ENCODE measurements around the gene RET.

The RET gene

DNA sequence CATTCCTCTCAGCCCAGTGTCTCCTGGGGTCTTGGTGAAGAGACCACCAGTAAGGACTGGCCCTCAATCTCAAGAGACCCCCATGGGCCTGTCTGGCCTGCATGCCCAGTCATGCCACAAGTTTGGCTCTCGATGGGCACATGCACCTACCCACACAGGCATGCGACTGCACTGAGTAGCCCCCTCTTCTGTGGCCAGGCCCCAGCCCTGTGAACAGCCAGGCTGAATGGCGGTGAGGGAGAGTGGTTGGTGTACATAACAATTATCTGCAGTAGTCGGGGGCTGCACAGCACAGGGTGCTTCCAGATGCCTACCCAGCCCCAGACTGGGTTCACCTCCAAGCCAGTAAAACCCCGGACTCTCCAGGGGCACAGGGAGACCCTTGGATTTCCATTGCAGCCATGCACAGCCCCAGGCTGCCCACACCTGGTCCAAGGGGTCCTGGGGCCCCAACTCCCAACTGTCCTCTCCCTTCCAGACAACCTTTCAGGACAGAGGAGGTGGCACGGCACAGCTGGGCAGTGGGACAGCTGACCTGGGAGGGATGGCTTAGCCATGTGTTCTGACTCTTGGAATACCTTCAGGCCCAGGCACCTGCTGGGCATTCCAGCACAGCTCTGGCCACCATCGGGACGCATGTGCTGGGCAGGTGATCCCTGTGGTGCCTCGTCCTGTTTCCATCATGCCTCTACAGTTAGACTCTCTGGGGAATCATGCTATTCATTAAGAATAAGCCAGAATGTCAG, 40.3 kb downstream of the RET start:
- no peak overlapping the region for H3K4me3 ChIP-seq (ENCODE audit: low read depth, low read length)
- TF ChIP-seq, protein P1, sequence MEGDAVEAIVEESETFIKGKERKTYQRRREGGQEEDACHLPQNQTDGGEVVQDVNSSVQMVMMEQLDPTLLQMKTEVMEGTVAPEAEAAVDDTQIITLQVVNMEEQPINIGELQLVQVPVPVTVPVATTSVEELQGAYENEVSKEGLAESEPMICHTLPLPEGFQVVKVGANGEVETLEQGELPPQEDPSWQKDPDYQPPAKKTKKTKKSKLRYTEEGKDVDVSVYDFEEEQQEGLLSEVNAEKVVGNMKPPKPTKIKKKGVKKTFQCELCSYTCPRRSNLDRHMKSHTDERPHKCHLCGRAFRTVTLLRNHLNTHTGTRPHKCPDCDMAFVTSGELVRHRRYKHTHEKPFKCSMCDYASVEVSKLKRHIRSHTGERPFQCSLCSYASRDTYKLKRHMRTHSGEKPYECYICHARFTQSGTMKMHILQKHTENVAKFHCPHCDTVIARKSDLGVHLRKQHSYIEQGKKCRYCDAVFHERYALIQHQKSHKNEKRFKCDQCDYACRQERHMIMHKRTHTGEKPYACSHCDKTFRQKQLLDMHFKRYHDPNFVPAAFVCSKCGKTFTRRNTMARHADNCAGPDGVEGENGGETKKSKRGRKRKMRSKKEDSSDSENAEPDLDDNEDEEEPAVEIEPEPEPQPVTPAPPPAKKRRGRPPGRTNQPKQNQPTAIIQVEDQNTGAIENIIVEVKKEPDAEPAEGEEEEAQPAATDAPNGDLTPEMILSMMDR (IDR thresholded peaks at IDR 0.05; ENCODE audit: borderline replicate concordance, insufficient read depth, low read depth, low read length) = no peak

DNA sequence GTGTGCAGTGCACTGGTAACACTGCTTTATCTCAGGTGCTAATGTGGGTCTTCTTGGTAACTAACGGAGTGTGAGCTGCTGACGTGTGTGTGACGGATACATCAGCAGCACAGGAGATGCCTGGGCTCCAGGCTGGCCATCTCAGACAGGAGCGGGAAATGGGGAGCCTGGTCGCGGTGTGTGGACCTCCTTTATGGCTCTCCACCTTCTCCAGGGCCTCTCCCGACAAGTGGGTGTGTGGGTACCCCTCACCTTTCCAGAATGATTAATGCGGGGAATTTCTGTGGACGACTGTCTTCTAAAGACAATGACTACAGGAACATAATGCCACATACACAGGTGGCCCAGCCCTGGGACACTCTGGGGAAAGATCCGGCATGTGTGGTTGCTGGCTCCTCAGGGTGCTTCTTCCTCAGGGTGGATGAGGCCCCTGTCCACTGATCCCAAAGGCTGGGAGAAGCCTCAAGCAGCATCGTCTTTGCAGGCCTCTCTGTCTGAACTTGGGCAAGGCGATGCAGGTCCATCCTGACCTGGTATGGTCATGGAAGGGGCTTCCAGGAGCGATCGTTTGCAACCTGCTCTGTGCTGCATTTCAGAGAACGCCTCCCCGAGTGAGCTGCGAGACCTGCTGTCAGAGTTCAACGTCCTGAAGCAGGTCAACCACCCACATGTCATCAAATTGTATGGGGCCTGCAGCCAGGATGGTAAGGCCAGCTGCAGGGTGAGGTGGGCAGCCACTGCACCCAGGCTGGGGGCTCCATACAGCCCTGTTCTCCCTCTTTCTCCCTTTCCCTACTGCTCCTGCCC, 41.1 kb downstream of the RET start:
- no peak overlapping the region for H3K4me3 ChIP-seq (ENCODE audit: low read depth, low read length)
- TF ChIP-seq, protein P1 (IDR thresholded peaks at IDR 0.05; ENCODE audit: borderline replicate concordance, insufficient read depth, low read depth, low read length) = no peak

DNA sequence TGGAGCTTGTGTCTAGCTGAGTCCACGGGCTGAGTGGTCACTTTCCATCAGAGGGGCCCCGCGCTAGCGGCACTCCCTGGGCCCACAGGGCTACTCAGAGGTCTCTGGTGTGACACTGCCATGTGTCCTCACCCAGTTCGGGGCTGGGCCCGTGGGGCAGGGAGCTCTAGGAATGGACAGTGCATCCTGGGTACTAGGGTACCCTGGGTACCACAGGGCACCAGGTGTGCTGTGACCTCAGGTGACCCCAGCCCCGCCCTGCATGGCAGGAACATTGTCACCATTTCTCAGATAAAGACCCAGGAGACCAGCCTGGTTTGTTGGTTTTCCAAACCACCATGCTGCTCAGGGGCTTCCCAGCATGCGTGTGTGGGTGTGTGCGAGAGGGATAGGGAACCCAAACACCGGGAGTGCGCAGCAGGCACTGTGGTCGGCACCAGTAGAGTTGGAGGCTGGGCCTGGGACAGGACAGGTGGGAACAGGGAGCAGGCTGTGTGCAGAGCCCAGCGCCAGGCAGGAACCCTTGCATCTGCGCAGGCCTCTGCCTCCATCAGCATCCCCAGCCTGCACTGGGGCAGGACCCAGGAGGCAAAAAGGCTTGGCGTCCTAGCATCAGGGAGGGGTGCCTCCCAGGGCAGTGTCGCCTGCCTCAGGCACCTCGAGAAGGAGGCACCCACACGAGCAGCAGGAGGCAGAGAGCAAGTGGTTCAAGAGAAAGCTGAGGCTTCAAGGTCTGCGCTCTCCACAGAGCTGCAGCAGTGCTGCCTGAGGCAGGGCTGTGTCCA, 42.0 kb downstream of the RET start:
- TF ChIP-seq, protein P1 (IDR thresholded peaks at IDR 0.05; ENCODE audit: borderline replicate concordance, insufficient read depth, low read depth, low read length) = no peak
- H3K4me3 ChIP-seq (ENCODE audit: low read depth, low read length) = no peak overlapping the region

DNA sequence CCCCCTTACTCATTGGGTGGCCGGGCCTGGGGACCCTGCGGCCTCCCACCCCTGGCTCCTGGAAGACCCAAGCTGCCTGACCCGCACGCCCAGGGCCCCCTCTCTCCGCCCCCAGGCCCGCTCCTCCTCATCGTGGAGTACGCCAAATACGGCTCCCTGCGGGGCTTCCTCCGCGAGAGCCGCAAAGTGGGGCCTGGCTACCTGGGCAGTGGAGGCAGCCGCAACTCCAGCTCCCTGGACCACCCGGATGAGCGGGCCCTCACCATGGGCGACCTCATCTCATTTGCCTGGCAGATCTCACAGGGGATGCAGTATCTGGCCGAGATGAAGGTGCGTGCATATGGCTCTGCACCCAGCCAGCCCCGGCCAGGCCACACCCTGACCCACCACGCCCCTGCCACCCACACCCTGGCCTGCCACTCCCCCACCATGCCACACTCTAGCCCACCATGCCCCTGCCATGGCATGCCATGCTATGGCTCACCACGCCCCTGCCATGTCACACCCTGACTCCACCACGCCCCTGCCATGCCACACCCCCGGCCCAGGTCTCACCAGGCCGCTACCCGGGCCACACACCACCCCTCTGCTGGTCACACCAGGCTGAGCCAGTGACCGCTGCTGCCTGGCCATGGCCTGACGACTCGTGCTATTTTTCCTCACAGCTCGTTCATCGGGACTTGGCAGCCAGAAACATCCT, 42.7 kb downstream of the RET start:
- H3K4me3 ChIP-seq (ENCODE audit: low read depth, low read length) = no peak overlapping the region
- TF ChIP-seq, protein P1 (IDR thresholded peaks at IDR 0.05; ENCODE audit: borderline replicate concordance, insufficient read depth, low read depth, low read length) = no peak

DNA sequence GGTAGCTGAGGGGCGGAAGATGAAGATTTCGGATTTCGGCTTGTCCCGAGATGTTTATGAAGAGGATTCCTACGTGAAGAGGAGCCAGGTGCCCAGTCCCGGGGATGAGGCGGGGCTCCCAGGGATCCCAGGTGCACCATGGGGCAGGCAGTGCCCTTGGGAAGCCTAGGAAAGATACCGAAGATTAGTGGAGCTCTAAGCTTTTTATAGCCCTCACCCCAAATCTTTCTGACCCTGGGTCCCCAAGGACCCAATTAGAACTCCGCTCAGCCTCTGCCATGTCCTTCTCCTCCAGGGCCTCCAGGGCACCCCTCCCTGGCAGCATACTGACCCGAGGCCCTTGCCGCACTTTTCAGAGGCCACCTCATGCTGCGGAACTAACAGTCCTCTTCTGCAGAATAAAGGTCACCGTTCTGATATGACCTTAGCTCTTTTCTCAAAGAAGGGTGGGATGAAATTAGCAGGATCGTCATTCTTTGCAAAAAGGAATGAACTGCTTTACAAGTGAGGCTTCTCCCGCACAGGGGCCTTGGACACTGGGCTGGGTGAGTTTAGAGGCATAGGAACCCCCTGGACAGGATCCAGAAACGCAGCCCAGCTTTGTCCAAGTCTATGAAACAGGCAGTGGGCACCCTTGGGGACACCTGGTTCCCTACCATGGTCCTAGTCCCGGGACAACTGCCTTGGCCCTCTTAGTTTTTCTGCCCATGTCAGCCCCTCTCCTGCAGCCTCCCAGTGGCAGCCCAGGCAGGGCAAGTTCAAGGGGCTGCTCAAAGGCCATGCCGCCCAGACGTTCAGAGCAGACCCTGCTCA, 43.5 kb downstream of the RET start:
- no peak overlapping the region for H3K4me3 ChIP-seq (ENCODE audit: low read depth, low read length)
- TF ChIP-seq, protein P1 (IDR thresholded peaks at IDR 0.05; ENCODE audit: borderline replicate concordance, insufficient read depth, low read depth, low read length) = no peak

DNA sequence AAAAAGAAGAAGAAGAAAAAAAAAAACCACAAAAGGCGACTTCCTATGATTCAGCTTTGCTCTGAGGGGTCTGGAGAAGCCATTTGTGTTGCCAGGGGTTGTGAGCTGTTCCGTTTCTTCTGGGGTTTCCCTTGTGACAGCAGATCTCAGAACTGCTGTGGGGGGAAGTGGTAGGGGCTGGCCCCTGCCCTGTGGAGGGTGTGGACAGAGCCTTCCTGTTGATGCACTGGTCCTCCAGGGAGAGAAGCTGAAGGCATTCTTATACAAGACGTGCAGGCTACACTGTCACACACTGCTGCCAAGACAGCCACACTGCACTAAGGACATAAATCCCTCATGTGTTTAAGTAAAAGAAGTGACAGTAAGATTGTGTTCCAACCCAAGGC, 44.1 kb downstream of the RET start:
- H3K4me3 ChIP-seq (ENCODE audit: low read depth, low read length) = no peak overlapping the region
- TF ChIP-seq, protein P1 (IDR thresholded peaks at IDR 0.05; ENCODE audit: borderline replicate concordance, insufficient read depth, low read depth, low read length) = no peak

Data from GM12875 (cell line).